Smooth muscle cell (in vitro differentiated cells): ENCODE results near the gene PCBP3. TPM values are rescaled to one million over a fixed set of nuclear protein-coding genes. Genes with fewer than 3 reads are reported as not detected.

Source experiments
- DNase-seq: peaks from one replicate; lab custom pipeline; 2025; ENCODE audit not compliant: unreplicated experiment; lab: John Stamatoyannopoulos, UW
- H2AFZ ChIP-seq: fragments of 200-600 bp; sonication (generic); 2 replicates; pipeline ENCODE4 v1.6.0; 2016; ENCODE audit warnings: antibody characterized with exemption, low read depth, mild to moderate bottlenecking
- H3F3A ChIP-seq: fragments of 200-600 bp; sonication (generic); 2 replicates; pipeline ENCODE4 v1.6.0; 2017; ENCODE audit warnings: antibody characterized with exemption, low read depth
- H3K27ac ChIP-seq: fragments of 200-600 bp; sonication (generic); 2 replicates; pipeline ENCODE4 v1.5.1; 2016; ENCODE audit warnings: low read depth, mild to moderate bottlenecking
- H3K27me3 ChIP-seq: fragments of 200-600 bp; sonication (generic); 2 replicates; pipeline ENCODE4 v1.6.1; 2016; ENCODE audit warnings: low read depth, mild to moderate bottlenecking
- H3K36me3 ChIP-seq: fragments of 200-600 bp; sonication (generic); 2 replicates; pipeline ENCODE4 v1.5.1; 2016; ENCODE audit warnings: low read depth
- H3K4me1 ChIP-seq: fragments of 200-600 bp; sonication (generic); 2 replicates; pipeline ENCODE4 v1.5.1; 2016; ENCODE audit warnings: low read depth
- H3K4me2 ChIP-seq: fragments of 200-600 bp; sonication (generic); 2 replicates; pipeline ENCODE4 v1.6.0; 2016; ENCODE audit warnings: mild to moderate bottlenecking
- H3K4me3 ChIP-seq: fragments of 200-600 bp; sonication (generic); 2 replicates; pipeline ENCODE4 v1.5.1; 2016; ENCODE audit warnings: mild to moderate bottlenecking
- H3K79me2 ChIP-seq: fragments of 200-600 bp; sonication (generic); 2 replicates; pipeline ENCODE4 v1.6.0; 2016; ENCODE audit warnings: low read depth, mild to moderate bottlenecking
- H3K9ac ChIP-seq: fragments of 200-600 bp; sonication (generic); 2 replicates; pipeline ENCODE4 v1.6.0; 2016; ENCODE audit warnings: low read depth
- H3K9me3 ChIP-seq: fragments of 200-600 bp; sonication (generic); replicated peaks from 2 replicates; pipeline ENCODE4 v1.5.1; 2016; ENCODE audit warnings: low read depth
- H4K20me1 ChIP-seq: fragments of 200-600 bp; sonication (generic); 2 replicates; pipeline ENCODE4 v1.6.0; 2016; ENCODE audit warnings: low read depth
- CTCF ChIP-seq: fragments of 200-600 bp; sonication (generic); IDR thresholded peaks from 2 replicates; pipeline ENCODE4 v1.5.1; 2017; ENCODE audit warnings: borderline replicate concordance, mild to moderate bottlenecking, antibody characterized with exemption; ENCODE audit not compliant: insufficient read depth, poor library complexity, severe bottlenecking
- WGBS: methylation state at CpG from one replicate; pipeline ENCODE4 v1.1.7; 2016; ENCODE audit warnings: low lambda C conversion rate; 5-methylcytosine and 5-hydroxymethylcytosine counted together
- polyA plus RNA-seq: library from polyadenylated mRNA; unstranded; fragments of >200 nt; fragmentation: Nextera tagmentation; extraction: Ambion mirVana; gene quantifications from 2 replicates; pipeline ENCODE4 v1.2.1, GENCODE V29; 2016
- total RNA-seq: library from RNA; depleted of rRNA; stranded (reverse); fragments of >200 nt; gene quantifications from 2 replicates; pipeline ENCODE4 v1.2.3, GENCODE V29; 2014

The PCBP3 gene
- total and polyA plus RNA-seq, 2 experiments from 2014 or later = 8.9 to 23.1 TPM

DNA sequence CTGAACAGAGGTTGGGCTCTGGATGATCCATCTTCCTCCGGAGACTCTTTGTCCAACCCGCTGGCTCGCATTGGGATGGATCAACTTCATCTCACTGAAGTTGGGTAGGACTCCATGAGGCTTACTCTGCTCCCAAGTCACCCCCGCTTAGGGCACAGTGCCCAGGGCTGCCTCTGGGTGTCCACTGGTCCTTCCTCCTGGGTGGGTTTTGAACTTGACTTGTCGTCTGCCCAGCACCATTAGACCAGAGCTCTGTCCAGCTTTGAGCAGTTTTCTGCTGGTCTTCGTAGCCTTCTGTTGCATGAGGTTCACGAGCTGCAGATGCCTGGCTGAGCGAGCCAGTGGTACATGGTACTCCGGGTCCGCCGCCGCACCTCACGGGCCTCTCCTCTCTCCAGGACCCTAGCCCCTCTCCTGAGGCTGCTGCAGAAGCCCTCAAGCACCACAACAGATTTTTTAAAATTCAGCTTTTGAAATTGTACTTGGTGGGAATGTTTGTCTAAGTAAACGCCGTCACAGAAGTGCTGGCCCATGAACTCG lies 304.3 kb downstream of the PCBP3 start:
- H3K27me3 ChIP-seq = no peaks in the 10 kb centered on the region
- no peak for DNase-seq
- no peaks in the 10 kb centered on the region for H3K4me1 ChIP-seq
- H3K79me2 ChIP-seq = no peaks in the 10 kb centered on the region
- no peaks in the 10 kb centered on the region for H3K9me3 ChIP-seq
- no peak for TF ChIP-seq CTCF
- no peaks in the 10 kb centered on the region for H4K20me1 ChIP-seq
- 97% methylated on average over 16 of the region's 16 CpGs for WGBS
- no peak overlapping the region for H3K4me3 ChIP-seq
- no peak overlapping the region for H3K27ac ChIP-seq
- no peak overlapping the region for H3K9ac ChIP-seq
- no peak overlapping the region for H2AFZ ChIP-seq
- peaks cover 3% of the 10 kb centered on the region for H3F3A ChIP-seq
- H3K36me3 ChIP-seq = no peaks in the 10 kb centered on the region
- no peak overlapping the region for H3K4me2 ChIP-seq

DNA sequence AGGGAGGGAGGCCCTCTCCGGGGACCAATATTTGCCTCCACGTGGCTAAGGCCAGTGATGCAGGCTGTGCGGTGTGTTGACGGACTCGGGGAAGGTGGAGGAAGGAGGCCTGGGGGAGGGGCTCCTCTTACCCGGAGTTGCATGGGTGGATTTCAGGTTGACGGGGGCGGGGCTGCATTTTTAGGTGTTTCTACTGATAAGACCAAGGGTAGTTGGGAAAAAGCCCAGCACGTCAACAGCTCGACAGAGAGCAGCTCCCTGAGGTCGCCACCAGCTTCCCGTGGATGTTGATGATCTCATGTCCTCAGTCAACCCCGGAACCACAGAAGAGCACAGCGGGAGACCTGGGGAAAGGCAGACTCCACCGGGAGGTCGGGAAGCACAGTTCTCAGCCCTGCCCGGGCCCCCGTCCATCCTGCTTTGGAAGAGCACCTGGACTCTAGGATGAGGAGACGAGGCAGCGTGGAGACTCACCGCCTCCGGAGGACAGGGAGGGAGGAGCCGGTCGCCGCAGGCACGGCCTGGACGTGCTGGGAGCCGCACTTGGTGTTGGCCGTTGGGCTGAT lies 305.1 kb downstream of the PCBP3 start:
- Histone ChIP-seq H2AFZ (no peak overlapping the region), H3K4me3 (no peak overlapping the region), H3K27me3 (no peaks in the 10 kb centered on the region), H3K36me3 (no peaks in the 10 kb centered on the region), H3K79me2 (no peaks in the 10 kb centered on the region), H3F3A (peaks cover 11% of the 10 kb centered on the region), H3K9ac (no peak overlapping the region), H3K4me2 (no peak overlapping the region), H3K27ac (no peak overlapping the region), H3K4me1 (peaks cover 7% of the 10 kb centered on the region), H4K20me1 (no peaks in the 10 kb centered on the region), H3K9me3 (no peaks in the 10 kb centered on the region)
- 84% methylated on average over 29 of the region's 29 CpGs for WGBS
- DNase-seq = no peak
- no peak for TF ChIP-seq CTCF

DNA sequence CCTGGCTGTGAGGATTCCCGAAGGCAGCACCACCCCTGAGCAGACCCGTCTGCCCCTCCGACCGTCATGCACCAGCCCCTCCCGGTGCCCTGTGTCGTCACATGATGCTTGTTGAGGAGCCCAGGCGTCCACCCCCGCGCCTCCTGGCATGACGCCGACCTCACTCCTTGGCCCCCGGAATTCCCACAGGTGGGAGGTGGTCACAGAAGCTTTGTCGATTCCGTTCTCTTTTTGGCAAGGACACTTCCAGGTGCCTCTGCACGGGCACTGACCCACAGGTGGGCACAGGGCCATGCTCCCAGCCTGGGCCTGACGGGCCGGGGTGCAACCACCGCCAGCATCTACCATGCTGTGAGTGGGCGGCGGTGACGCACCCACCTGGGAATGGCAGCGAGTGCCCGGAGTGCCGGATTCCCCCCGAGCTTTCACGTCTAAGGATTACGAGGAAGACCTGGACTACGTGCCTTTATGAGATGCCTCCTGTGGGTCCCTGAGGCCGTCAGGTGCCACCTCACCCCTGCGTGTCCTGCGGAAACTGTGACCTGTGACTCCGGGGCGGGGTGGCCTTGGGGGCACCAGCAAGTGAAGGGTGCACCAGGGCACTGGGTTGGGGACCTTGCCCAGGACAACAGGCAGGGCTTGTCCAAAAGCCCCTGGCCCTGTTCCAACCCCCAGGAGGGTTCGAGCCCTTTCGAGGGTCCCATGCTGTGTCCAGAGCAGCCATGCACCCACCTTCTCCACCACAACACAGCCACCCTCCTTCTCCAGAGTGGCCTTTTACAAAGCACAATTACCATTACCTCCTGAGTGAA lies 306.6 kb downstream of the PCBP3 start:
- 92% methylated on average over 35 of the region's 35 CpGs for WGBS
- peak overlapping the region; percentile 35 for H3K4me2 ChIP-seq
- no peaks in the 10 kb centered on the region for H4K20me1 ChIP-seq
- H3K27me3 ChIP-seq = no peaks in the 10 kb centered on the region
- H2AFZ ChIP-seq = no peak overlapping the region
- H3K36me3 ChIP-seq = no peaks in the 10 kb centered on the region
- no peaks in the 10 kb centered on the region for H3K79me2 ChIP-seq
- no peaks in the 10 kb centered on the region for H3K9me3 ChIP-seq
- no peak overlapping the region for H3K9ac ChIP-seq
- DNase-seq = no peak
- H3K4me1 ChIP-seq = peaks cover 18% of the 10 kb centered on the region
- no peak for TF ChIP-seq CTCF
- H3K27ac ChIP-seq = no peak overlapping the region
- peaks cover 21% of the 10 kb centered on the region for H3F3A ChIP-seq
- H3K4me3 ChIP-seq = no peak overlapping the region
